ENCODE data around the gene LRRC31.

GRCh38 chr3:169879013-169879557, 9.3 kb upstream of the LRRC31 start:
- no peak for TF ChIP-seq CTCF (conservative IDR thresholded peaks at IDR 0.05)
- no peak for TF ChIP-seq ZFX (IDR thresholded peaks at IDR 0.05)
